Urinary bladder (tissue), 4 donors: ENCODE data around the gene PGAM2. TPM values are rescaled to one million over a fixed set of nuclear protein-coding genes. Genes with fewer than 3 reads are reported as not detected.

Experiments used
- DNase-seq: peaks from one replicate; pipeline ENCODE4 v3.0.0-alpha.2; 2015; ENCODE audit errors: extremely low spot score
- H3K27ac ChIP-seq: one replicate; pipeline ENCODE4 v1.5.1; 2013; ENCODE audit warnings: low read depth, mild to moderate bottlenecking, moderate library complexity
- H3K36me3 ChIP-seq: one replicate; pipeline ENCODE4 v1.6.1; 2013; ENCODE audit warnings: mild to moderate bottlenecking, moderate library complexity; ENCODE audit not compliant: insufficient read depth
- H3K4me1 ChIP-seq: one replicate; pipeline ENCODE4 v1.6.1; 2013; ENCODE audit warnings: mild to moderate bottlenecking, moderate library complexity; ENCODE audit not compliant: insufficient read depth
- H3K4me3 ChIP-seq: one replicate; pipeline ENCODE4 v1.5.1; 2013; ENCODE audit warnings: low read depth, low read length
- WGBS: extraction: QIAGEN DNeasy Blood & Tissue Kit; methylation state at CpG from one replicate; pipeline ENCODE4 v1.1.7; 2013; 5-methylcytosine and 5-hydroxymethylcytosine counted together
- polyA plus RNA-seq: library from polyadenylated mRNA; stranded (reverse); fragments of 200-250 nt; gene quantifications from one replicate; pipeline ENCODE4 v1.2.3, GENCODE V29; 2013
- total RNA-seq: library from RNA; depleted of rRNA; stranded (reverse); fragments of >200 nt; gene quantifications from one replicate; pipeline ENCODE4 v1.2.3, GENCODE V29; 2014
- donor health status: healthy with polysubstance abuse.
- donor health status: healthy.

The PGAM2 gene
- total RNA-seq (3.1 TPM), polyA plus RNA-seq (0.71 TPM)

- no peak for DNase-seq
- Histone ChIP-seq H3K4me1 (no peaks in the 10 kb centered on the region), H3K4me3 (no peak within 1 kb of the TSS), H3K36me3 (peaks cover 2% of the 10 kb centered on the region), H3K27ac (no peak within 1 kb of the TSS)
- WGBS, result 26% methylated on average over 14 of the region's 14 CpGs
Measured at GRCh38 chr7:44065431-44066110, at the start of gene PGAM2. TSS of gene PGAM2 (minus strand) at chr7:44065567. CDS start at chr7:44065529, 38 bp downstream.

DNA sequence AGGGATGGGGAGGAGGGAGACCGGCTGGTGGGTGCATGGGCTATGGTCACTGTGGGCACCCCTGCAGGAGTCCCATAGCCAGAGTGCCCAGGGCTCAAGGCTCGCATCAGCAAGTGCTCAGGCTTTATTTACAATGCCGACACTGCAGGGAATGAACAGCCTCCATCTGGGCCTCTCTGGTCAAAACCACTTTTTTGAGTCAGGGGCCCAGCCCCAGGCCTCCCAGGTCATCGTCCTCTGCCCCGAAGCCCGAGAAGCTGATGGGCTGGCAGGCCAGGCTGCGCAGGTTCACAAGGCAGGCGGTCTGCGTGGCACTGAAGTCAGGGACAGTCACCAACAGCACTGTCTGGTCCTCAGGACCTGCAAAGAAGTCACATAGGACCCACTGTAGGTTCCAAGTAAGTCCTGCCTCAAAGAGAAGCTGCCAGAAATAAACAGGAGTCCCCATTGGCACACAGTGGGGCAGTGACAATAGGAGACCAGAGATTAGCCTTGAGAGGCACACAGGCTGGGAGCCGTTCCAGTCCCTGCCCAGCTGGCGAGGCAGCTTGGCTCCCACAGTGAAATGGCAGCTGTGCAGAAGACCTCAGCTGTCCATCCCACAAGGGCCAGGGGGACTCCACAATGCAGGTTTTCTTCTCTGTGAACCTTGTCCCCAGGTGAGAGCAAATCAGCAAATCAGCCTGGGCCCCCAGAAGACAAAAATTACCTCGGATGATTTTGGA lies 49.4 kb upstream of the PGAM2 start:
- H3K27ac ChIP-seq, result no peak overlapping the region
- WGBS, result 81% methylated on average over 12 of the region's 12 CpGs
- H3K4me1 ChIP-seq, result no peaks in the 10 kb centered on the region
- DNase-seq, result no peak
- H3K4me3 ChIP-seq, result no peak overlapping the region
- H3K36me3 ChIP-seq, result peaks cover 2% of the 10 kb centered on the region

DNA sequence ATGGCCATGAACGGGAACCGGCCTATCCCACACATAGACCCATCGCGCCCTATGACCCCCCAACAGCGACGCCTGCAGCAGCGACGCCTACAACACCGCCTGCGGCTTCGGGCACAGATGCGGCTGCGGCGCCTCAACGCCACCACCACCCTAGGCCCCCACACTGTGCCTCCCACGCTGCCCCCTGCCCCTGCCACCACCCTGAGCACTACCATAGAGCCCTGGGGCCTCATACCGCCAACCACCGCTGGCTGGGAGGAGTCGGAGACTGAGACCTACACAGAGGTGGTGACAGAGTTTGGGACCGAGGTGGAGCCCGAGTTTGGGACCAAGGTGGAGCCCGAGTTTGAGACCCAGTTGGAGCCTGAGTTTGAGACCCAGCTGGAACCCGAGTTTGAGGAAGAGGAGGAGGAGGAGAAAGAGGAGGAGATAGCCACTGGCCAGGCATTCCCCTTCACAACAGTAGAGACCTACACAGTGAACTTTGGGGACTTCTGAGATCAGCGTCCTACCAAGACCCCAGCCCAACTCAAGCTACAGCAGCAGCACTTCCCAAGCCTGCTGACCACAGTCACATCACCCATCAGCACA lies 48.5 kb upstream of the PGAM2 start:
- no peak for DNase-seq
- WGBS, result 89% methylated on average over 24 of the region's 24 CpGs
- Histone ChIP-seq H3K27ac (no peak overlapping the region), H3K4me3 (no peak overlapping the region), H3K4me1 (no peaks in the 10 kb centered on the region), H3K36me3 (peaks cover 2% of the 10 kb centered on the region)

- Histone ChIP-seq H3K4me3 (no peak overlapping the region), H3K27ac (no peak overlapping the region), H3K36me3 (peaks cover 2% of the 10 kb centered on the region), H3K4me1 (no peaks in the 10 kb centered on the region)
- WGBS, result 84% methylated on average over 34 of the region's 34 CpGs
- no peak for DNase-seq
Measured at GRCh38 chr7:44112997-44113763, 47.8 kb upstream of the PGAM2 start.

DNA sequence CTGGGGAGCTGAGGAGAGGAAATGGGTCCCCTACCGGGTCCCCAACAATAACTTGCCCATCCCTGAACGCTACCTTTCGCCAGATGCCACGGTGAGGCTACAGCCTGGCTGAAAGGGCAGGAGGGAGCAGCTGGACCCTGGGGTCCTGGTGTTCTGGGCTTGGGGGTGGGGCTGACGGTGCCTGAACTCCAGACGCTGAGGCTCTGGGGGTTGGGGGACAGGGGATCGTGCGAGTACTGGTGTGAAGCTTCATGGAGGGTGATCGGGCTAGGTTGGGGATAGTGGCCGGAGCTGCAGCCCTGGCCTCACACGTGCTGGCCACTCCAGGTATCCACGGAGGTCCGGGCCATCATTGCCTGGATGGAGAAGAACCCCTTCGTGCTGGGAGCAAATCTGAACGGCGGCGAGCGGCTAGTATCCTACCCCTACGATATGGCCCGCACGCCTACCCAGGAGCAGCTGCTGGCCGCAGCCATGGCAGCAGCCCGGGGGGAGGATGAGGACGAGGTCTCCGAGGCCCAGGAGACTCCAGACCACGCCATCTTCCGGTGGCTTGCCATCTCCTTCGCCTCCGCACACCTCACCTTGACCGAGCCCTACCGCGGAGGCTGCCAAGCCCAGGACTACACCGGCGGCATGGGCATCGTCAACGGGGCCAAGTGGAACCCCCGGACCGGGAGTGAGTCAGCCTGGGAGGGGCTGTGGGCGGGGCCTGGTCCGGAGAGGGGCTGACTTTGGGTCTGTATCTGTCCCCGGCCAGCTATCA lies 47.0 kb upstream of the PGAM2 start:
- no peaks in the 10 kb centered on the region for H3K4me1 ChIP-seq
- no peak overlapping the region for H3K4me3 ChIP-seq
- no peak overlapping the region for H3K27ac ChIP-seq
- H3K36me3 ChIP-seq, result no peaks in the 10 kb centered on the region
- WGBS, result 73% methylated on average over 41 of the region's 41 CpGs
- no peak for DNase-seq

DNA sequence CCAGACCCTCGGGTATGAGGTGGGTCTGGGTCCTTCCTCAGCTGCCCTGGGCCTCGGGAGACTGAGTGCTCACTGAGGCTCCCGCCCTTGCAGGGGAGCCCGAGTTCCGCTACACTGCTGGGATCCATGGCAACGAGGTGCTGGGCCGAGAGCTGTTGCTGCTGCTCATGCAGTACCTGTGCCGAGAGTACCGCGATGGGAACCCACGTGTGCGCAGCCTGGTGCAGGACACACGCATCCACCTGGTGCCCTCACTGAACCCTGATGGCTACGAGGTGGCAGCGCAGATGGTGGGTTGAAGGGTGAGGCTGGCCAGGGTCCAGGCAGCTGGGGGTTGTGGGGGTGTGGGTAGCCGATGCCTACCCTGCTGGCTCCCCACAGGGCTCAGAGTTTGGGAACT lies 46.4 kb upstream of the PGAM2 start:
- WGBS, result 84% methylated on average over 16 of the region's 16 CpGs
- Histone ChIP-seq H3K4me1 (no peaks in the 10 kb centered on the region), H3K4me3 (no peak overlapping the region), H3K36me3 (no peaks in the 10 kb centered on the region), H3K27ac (no peak overlapping the region)
- no peak for DNase-seq

- 74% methylated on average over 27 of the region's 27 CpGs for WGBS
- Histone ChIP-seq H3K4me3 (no peak overlapping the region), H3K4me1 (no peaks in the 10 kb centered on the region), H3K36me3 (no peaks in the 10 kb centered on the region), H3K27ac (no peak overlapping the region)
- DNase-seq, result no peak
Measured at GRCh38 chr7:44110719-44111635, 45.6 kb upstream of the PGAM2 start.

DNA sequence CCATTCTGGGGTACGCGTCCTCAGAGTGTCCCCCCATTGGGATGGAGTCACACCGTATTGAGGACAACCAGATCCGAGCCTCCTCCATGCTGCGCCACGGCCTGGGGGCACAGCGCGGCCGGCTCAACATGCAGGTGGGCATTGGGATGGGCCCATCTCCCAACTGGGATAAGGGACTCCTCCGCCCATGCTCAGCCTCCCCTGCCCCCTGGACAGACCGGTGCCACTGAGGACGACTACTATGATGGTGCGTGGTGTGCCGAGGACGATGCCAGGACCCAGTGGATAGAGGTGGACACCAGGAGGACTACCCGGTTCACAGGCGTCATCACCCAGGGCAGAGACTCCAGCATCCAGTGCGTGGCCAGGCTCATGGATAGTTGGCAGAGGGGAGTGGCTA lies 44.6 kb upstream of the PGAM2 start:
- DNase-seq, result no peak
- H3K4me3 ChIP-seq, result no peak overlapping the region
- H3K27ac ChIP-seq, result no peak overlapping the region
- no peaks in the 10 kb centered on the region for H3K36me3 ChIP-seq
- 94% methylated on average over 18 of the region's 18 CpGs for WGBS
- no peaks in the 10 kb centered on the region for H3K4me1 ChIP-seq

DNA sequence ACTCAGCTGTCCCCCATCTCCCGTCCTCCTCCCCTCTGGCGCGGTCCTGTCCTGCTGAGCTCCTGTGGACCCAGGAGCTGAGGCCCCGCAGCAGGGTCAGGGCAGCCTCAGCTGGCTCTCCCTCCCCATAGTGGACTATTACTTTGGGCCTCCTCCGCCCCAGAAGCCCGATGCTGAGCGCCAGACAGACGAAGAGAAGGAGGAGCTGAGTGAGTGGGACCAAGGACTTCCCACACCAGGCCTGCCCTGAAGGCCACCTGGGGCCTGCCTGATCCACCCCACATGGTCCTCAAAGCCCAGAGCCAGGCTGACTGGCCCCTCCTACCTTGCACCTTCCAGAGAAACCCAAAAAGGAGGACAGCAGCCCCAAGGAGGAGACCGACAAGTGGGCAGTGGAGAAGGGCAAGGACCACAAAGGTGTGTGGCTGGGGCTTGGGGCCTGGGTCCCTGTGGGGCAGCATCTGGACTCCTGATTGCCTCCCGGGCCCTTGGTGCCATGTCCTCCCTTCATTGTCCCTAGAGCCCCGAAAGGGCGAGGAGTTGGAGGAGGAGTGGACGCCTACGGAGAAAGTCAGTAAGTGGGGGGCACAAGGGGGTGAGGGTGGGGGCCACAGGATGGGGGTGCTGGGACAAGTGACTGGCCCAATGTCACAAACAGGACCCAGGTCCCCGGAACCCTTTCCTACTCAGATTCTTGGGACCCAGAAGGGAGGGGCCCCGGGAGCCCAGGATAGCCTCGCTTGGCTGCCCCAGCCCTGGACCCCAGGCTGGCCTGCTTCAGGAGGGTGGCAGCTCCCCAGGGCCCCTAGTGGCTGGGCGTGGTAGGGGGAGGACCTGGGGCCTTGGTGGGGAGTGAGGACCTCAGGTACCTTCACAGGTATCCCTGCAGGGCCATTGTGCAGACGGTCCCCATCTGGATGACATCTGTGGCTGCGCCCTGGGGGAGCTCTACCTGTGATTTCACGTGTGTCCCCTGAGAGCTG lies 43.7 kb upstream of the PGAM2 start:
- no peaks in the 10 kb centered on the region for H3K4me1 ChIP-seq
- WGBS, result 86% methylated on average over 21 of the region's 21 CpGs
- no peak overlapping the region for H3K4me3 ChIP-seq
- H3K36me3 ChIP-seq, result no peaks in the 10 kb centered on the region
- no peak for DNase-seq
- H3K27ac ChIP-seq, result no peak overlapping the region

DNA sequence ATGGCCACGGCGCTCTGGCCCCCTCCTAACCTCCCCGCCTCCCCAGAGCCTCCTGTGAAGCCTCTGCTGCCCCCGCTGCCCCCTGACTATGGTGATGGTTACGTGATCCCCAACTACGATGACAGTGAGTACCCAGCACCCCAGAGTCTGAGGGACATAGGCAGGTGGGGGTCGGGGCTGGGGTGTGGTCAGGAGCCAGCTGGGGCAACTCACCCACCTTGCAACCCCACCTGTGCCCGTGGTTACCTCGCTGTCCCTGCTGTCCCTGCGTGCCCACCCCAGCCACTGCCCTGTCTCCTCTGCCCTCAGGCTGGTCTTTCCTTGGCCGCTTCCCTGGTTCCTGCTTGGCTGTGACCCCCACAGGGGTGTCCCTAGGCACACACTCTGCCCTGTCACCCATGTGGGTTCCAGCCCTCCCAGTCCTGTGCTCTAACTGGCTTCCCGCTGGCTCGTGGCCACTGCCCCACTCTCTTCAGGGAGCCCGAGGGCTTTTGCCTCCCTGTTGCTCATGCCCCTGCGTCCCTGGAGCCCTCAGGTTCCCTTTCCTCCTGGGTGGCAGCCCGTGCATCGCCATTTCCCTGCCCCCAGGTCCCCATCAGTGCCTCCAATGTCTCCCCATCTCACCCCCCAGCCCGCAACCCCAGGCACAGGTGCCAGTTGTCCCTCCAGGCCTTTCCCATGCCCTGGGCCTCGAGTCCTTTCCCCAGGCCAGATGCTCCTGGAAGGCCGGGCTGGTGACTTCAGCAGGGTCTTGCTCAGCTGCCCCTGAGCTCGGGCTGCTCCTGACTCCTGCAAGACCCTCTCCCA lies 42.8 kb upstream of the PGAM2 start:
- no peak overlapping the region for H3K27ac ChIP-seq
- H3K4me3 ChIP-seq, result no peak overlapping the region
- DNase-seq, result no peak
- no peaks in the 10 kb centered on the region for H3K36me3 ChIP-seq
- WGBS, result 88% methylated on average over 21 of the region's 21 CpGs
- no peaks in the 10 kb centered on the region for H3K4me1 ChIP-seq
